ENCODE measurements around the gene CCDC102A. TPM values are rescaled to one million over a fixed set of nuclear protein-coding genes. Genes with fewer than 3 reads are reported as not detected.

CCDC102A gene
- total and polyA plus RNA-seq, 9 of the 15 experiments (the other 6 are each of a cell fraction or from before 2014, with no cell fraction given), result 0.03 to 4.9 (median 1.4) TPM

GRCh38 chr16:57479205-57479975, 57.0 kb downstream of the CCDC102A start (continued):
- no peak for TF ChIP-seq ZNF280A (IDR thresholded peaks at IDR 0.05; ENCODE audit: low read depth, partially characterized antibody)
- TF ChIP-seq ZNF431 (CRISPR knock-in tag; IDR thresholded peaks at IDR 0.05), result no peak
- TF ChIP-seq CHD7 (IDR thresholded peaks at IDR 0.05; ENCODE audit: low read depth, low read length), result no peak
- TF ChIP-seq ASH1L (IDR thresholded peaks at IDR 0.05; ENCODE audit: borderline replicate concordance, low read depth, partially characterized antibody), result no peak
- TF ChIP-seq ZSCAN32 (CRISPR knock-in tag; IDR thresholded peaks at IDR 0.05), result no peak
- TF ChIP-seq ZC3H8 (IDR thresholded peaks at IDR 0.05), result no peak
- TF ChIP-seq ESRRA (IDR thresholded peaks at IDR 0.05; ENCODE audit: borderline replicate concordance, low read depth), result no peak
- no peak for TF ChIP-seq PHF8 (IDR thresholded peaks at IDR 0.05; ENCODE audit: borderline replicate concordance, low read length)
- no peak for TF ChIP-seq POLR2H (tag; IDR thresholded peaks at IDR 0.05; ENCODE audit: low read depth)
- no peak for TF ChIP-seq ZNF12 (CRISPR knock-in tag; IDR thresholded peaks at IDR 0.05)
- TF ChIP-seq MED1 (CRISPR knock-in tag; IDR thresholded peaks at IDR 0.05; ENCODE audit: borderline replicate concordance), result no peak
- TF ChIP-seq MTA3 (IDR thresholded peaks at IDR 0.05; ENCODE audit: borderline replicate concordance), result no peak
- TF ChIP-seq TCF7L2 (IDR thresholded peaks at IDR 0.05; ENCODE audit: low read depth, low read length), result peak; percentile 48; the same call in 1 of the 2 replicates

All from K562 (cell line).